ENCODE measurements around the gene MACO1. TPM values are rescaled to one million over a fixed set of nuclear protein-coding genes. Genes with fewer than 3 reads are reported as not detected.

MACO1 gene
- total and polyA plus RNA-seq, 5 experiments from 2014 or later: 7.6 to 28.0 (median 8.8) TPM

- DNase-seq: no peak
- Mint-ChIP-seq H3K9me3 (peaks cover 0 to 8% (median 0%) of the 10 kb centered on the region in 9 donors), H3K4me1 (peaks cover 5 to 18% (median 13%) of the 10 kb centered on the region in 4 donors), H3K36me3 (no peaks in the 10 kb centered on the region), H3K4me3 (no peak overlapping the region), H3K27me3 (no peaks in the 10 kb centered on the region), H3K27ac (peak overlapping the region in 2 of 10 donors; percentile 4 to 60)
- no peak for ATAC-seq
- POLR2A ChIA-PET: interaction anchor here (1.0 to 9.4 kb wide), 3 partner anchors 18 to 50 kb away, joined by 3 to 90 read pairs (median 50); no protein-coding TSS in a partner anchor
Measured at GRCh38 chr1:25522031-25522655, 91.4 kb downstream of the MACO1 start.

- ATAC-seq (no peak), DNase-seq (no peak)
- no peak overlapping the region for H3K4me3 Mint-ChIP-seq
- H3K36me3 Mint-ChIP-seq: no peaks in the 10 kb centered on the region
- peak overlapping the region in 1 of 10 donors; percentile 4 for H3K27ac Mint-ChIP-seq
- peaks cover 0 to 8% (median 0%) of the 10 kb centered on the region in 9 donors for H3K9me3 Mint-ChIP-seq
- POLR2A ChIA-PET: interaction anchor here (0.6 to 9.4 kb wide), 3 partner anchors 20 to 1050 kb away, joined by 5 to 90 read pairs (median 50); no protein-coding TSS in a partner anchor
- H3K4me1 Mint-ChIP-seq: peaks cover 5 to 18% (median 13%) of the 10 kb centered on the region in 4 donors
- H3K27me3 Mint-ChIP-seq: no peaks in the 10 kb centered on the region
Measured at GRCh38 chr1:25523542-25523941, 92.8 kb downstream of the MACO1 start.

GRCh38 chr1:25524568-25525360 lies 94.1 kb downstream of the MACO1 start:
- H3K4me1 Mint-ChIP-seq: peaks cover 5 to 24% (median 16%) of the 10 kb centered on the region in 4 donors
- H3K27ac Mint-ChIP-seq: no peak overlapping the region
- no peak for DNase-seq
- H3K9me3 Mint-ChIP-seq: peaks cover 0 to 8% (median 0%) of the 10 kb centered on the region in 9 donors
- H3K36me3 Mint-ChIP-seq: no peaks in the 10 kb centered on the region
- ATAC-seq: no peak
- no peak overlapping the region for H3K4me3 Mint-ChIP-seq
- POLR2A ChIA-PET: interaction anchor here (0.7 to 2.2 kb wide), 3 partner anchors 26 to 270 kb away, joined by 3 to 8 read pairs (median 4); no protein-coding TSS in a partner anchor
- H3K27me3 Mint-ChIP-seq: no peaks in the 10 kb centered on the region

- ATAC-seq (no peak), DNase-seq (no peak)
- peaks cover 5 to 20% (median 15%) of the 10 kb centered on the region in 4 donors for H3K4me1 Mint-ChIP-seq
- no peak overlapping the region for H3K4me3 Mint-ChIP-seq
- peaks cover 0 to 8% (median 0%) of the 10 kb centered on the region in 9 donors for H3K9me3 Mint-ChIP-seq
- POLR2A ChIA-PET: interaction anchor here (0.6 to 2.2 kb wide), 5 partner anchors 27 to 294 kb away, joined by 3 to 8 read pairs (median 4); partner anchors contain the start of gene MTFR1L
- H3K36me3 Mint-ChIP-seq: no peaks in the 10 kb centered on the region
- H3K27ac Mint-ChIP-seq: peak overlapping the region in 2 of 10 donors; percentile 58 to 66
- H3K27me3 Mint-ChIP-seq: no peaks in the 10 kb centered on the region
Measured at GRCh38 chr1:25525361-25525688, 94.6 kb downstream of the MACO1 start.

GRCh38 chr1:25526753-25527152 lies 96.1 kb downstream of the MACO1 start:
- DNase-seq (no peak), ATAC-seq (no peak)
- H3K9me3 Mint-ChIP-seq: peaks cover 0 to 8% (median 0%) of the 10 kb centered on the region in 9 donors
- no peak overlapping the region for H3K27ac Mint-ChIP-seq
- POLR2A ChIA-PET: interaction anchor here (1.0 to 2.2 kb wide), 3 partner anchors 14 to 40 kb away, joined by 3 to 8 read pairs (median 4); no protein-coding TSS in a partner anchor
- no peaks in the 10 kb centered on the region for H3K36me3 Mint-ChIP-seq
- no peak overlapping the region for H3K4me3 Mint-ChIP-seq
- peaks cover 0 to 12% (median 8%) of the 10 kb centered on the region in 4 donors for H3K4me1 Mint-ChIP-seq
- H3K27me3 Mint-ChIP-seq: no peaks in the 10 kb centered on the region

GRCh38 chr1:25527226-25527846 lies 96.6 kb downstream of the MACO1 start:
- POLR2A ChIA-PET: interaction anchor here (1.0 kb wide), 1 partner anchor 13 kb away, joined by 3 read pairs; no protein-coding TSS in a partner anchor
- Mint-ChIP-seq H3K9me3 (peaks cover 0 to 8% (median 0%) of the 10 kb centered on the region in 9 donors), H3K36me3 (no peaks in the 10 kb centered on the region)

GRCh38 chr1:25527946-25528595 lies 97.4 kb downstream of the MACO1 start:
- Mint-ChIP-seq H3K4me1 (peaks cover 0 to 12% (median 8%) of the 10 kb centered on the region in 4 donors), H3K36me3 (no peaks in the 10 kb centered on the region), H3K27ac (peak overlapping the region in 1 of 10 donors; percentile 57), H3K4me3 (no peak overlapping the region), H3K27me3 (no peaks in the 10 kb centered on the region), H3K9me3 (peaks cover 0 to 8% (median 0%) of the 10 kb centered on the region in 9 donors)
- POLR2A ChIA-PET: interaction anchor here (0.6 kb wide), 1 partner anchor 1085 kb away, joined by 3 read pairs; no protein-coding TSS in a partner anchor
- ATAC-seq (no peak), DNase-seq (no peak)

More at GRCh38 chr1:25527226-25527846, 96.6 kb downstream of the MACO1 start:
- Mint-ChIP-seq H3K4me1 (peaks cover 0 to 12% (median 8%) of the 10 kb centered on the region in 4 donors), H3K27ac (peak overlapping the region in 1 of 10 donors; percentile 44), H3K27me3 (no peaks in the 10 kb centered on the region), H3K4me3 (no peak overlapping the region)
- DNase-seq: no peak
- ATAC-seq: no peak

GRCh38 chr1:25528881-25529517 lies 98.3 kb downstream of the MACO1 start:
- Mint-ChIP-seq H3K36me3 (no peaks in the 10 kb centered on the region), H3K27me3 (no peaks in the 10 kb centered on the region), H3K4me1 (peaks cover 0 to 12% (median 8%) of the 10 kb centered on the region in 4 donors), H3K27ac (peak overlapping the region in 1 of 10 donors; percentile 7), H3K9me3 (peaks cover 0 to 8% (median 0%) of the 10 kb centered on the region in 9 donors), H3K4me3 (no peak overlapping the region)
- ATAC-seq (no peak), DNase-seq (no peak)
- POLR2A ChIA-PET: interaction anchor here (0.6 kb wide), 1 partner anchor 182 kb away, joined by 3 read pairs; no protein-coding TSS in a partner anchor

- Mint-ChIP-seq H3K27ac (peak overlapping the region in 1 of 10 donors; percentile 7), H3K27me3 (no peaks in the 10 kb centered on the region), H3K4me3 (no peak overlapping the region), H3K9me3 (peaks cover 0 to 8% (median 0%) of the 10 kb centered on the region in 9 donors), H3K36me3 (no peaks in the 10 kb centered on the region), H3K4me1 (peaks cover 0 to 12% (median 8%) of the 10 kb centered on the region in 4 donors)
- ATAC-seq (peak in 1 of 2 donors; percentile 38), DNase-seq (no peak)
- POLR2A ChIA-PET: interaction anchor here (0.6 kb wide), 1 partner anchor 183 kb away, joined by 3 read pairs; no protein-coding TSS in a partner anchor
Measured at GRCh38 chr1:25529518-25530185, 99.0 kb downstream of the MACO1 start.

- peaks cover 0 to 10% (median 5%) of the 10 kb centered on the region in 4 donors for H3K4me1 Mint-ChIP-seq
- H3K9me3 Mint-ChIP-seq: peaks cover 0 to 3% (median 0%) of the 10 kb centered on the region in 9 donors
- no peaks in the 10 kb centered on the region for H3K36me3 Mint-ChIP-seq
- no peak for DNase-seq
- peak overlapping the region in 1 of 10 donors; percentile 40 for H3K27ac Mint-ChIP-seq
- POLR2A ChIA-PET: no interaction called here
- H3K4me3 Mint-ChIP-seq: no peak overlapping the region
- no peak for ATAC-seq
- H3K27me3 Mint-ChIP-seq: no peaks in the 10 kb centered on the region
Measured at GRCh38 chr1:25530186-25531081, 99.7 kb downstream of the MACO1 start.
